SK-N-SH (cell line): ENCODE data around the gene RASAL3.

Source experiments
- CTCF ChIP-seq: fragments of 200-600 bp; sonication (generic); IDR thresholded peaks from 2 replicates; pipeline ENCODE4 v1.6.1; 2017; ENCODE audit warnings: antibody characterized with exemption, mild to moderate bottlenecking, moderate library complexity
- EP300 ChIP-seq, 2 experiments: IDR thresholded peaks; 2 replicates each; pipeline versions ENCODE4 v1.4.0 to v1.6.1; 2012; ENCODE audit warnings: borderline replicate concordance in 1 of 2, low read depth in 1 of 2, low read length in 1 of 2
- EZH2phosphoT487 ChIP-seq: fragments of 200-600 bp; sonication (generic); IDR thresholded peaks from 2 replicates; pipeline ENCODE4 v1.6.1; 2017; ENCODE audit warnings: low read depth, mixed run types, mild to moderate bottlenecking, antibody characterized with exemption, moderate library complexity, borderline replicate concordance
- MXI1 ChIP-seq: IDR thresholded peaks from 2 replicates; pipeline ENCODE4 v1.6.1; 2012; ENCODE audit warnings: mild to moderate bottlenecking, low read depth, low read length, improper control_type of control experiment
- NFIC ChIP-seq: IDR thresholded peaks from 2 replicates; pipeline ENCODE4 v1.4.0; 2012; ENCODE audit warnings: borderline replicate concordance
- RFX5 ChIP-seq: IDR thresholded peaks from 2 replicates; pipeline ENCODE4 v1.6.1; 2012; ENCODE audit warnings: mild to moderate bottlenecking, improper control_type of control experiment, low read length
- RXRA ChIP-seq: IDR thresholded peaks from 2 replicates; pipeline ENCODE4 v1.4.0; 2012; ENCODE audit warnings: low read depth, mild to moderate bottlenecking, borderline replicate concordance
- SIN3A ChIP-seq: IDR thresholded peaks from 2 replicates; pipeline ENCODE4 v1.6.1; 2012; ENCODE audit warnings: low read depth, mild to moderate bottlenecking, low read length, moderate library complexity, borderline replicate concordance
- TAF1 ChIP-seq: IDR thresholded peaks from 2 replicates; pipeline ENCODE4 v1.6.1; 2012; ENCODE audit warnings: low read depth, mild to moderate bottlenecking, low read length, moderate library complexity, borderline replicate concordance
- TCF12 ChIP-seq: IDR thresholded peaks from 2 replicates; pipeline ENCODE4 v1.4.0; 2012

- TF ChIP-seq CTCF: no peak
- no peak for TF ChIP-seq SIN3A
- no peak for TF ChIP-seq EZH2phosphoT487
- no peak for TF ChIP-seq TAF1
- no peak for TF ChIP-seq TCF12
- TF ChIP-seq NFIC: no peak
- no peak for TF ChIP-seq RFX5
- no peak for TF ChIP-seq RXRA
- no peak for TF ChIP-seq MXI1
- no peak for TF ChIP-seq EP300 (IDR thresholded peaks at IDR 0.05; ENCODE audit: borderline replicate concordance in 1 of 2, low read depth in 1 of 2, low read length in 1 of 2)
These were observed 13.8 kb downstream of the RASAL3 start for GRCh38 chr19:15450528-15450890.
